CMK (cell line): ENCODE measurements around the gene ANXA6.
"Not testable (repeated sequence)": the region's sequence is repeated elsewhere in the genome, so short reads cannot be mapped to it uniquely, and the experiment has no call there.

ENCODE experiments used
- DNase-seq: peaks from one replicate; pipeline ENCODE4 v3.0.0-alpha.2; 2010; ENCODE audit warnings: low read depth

The ANXA6 gene

DNA sequence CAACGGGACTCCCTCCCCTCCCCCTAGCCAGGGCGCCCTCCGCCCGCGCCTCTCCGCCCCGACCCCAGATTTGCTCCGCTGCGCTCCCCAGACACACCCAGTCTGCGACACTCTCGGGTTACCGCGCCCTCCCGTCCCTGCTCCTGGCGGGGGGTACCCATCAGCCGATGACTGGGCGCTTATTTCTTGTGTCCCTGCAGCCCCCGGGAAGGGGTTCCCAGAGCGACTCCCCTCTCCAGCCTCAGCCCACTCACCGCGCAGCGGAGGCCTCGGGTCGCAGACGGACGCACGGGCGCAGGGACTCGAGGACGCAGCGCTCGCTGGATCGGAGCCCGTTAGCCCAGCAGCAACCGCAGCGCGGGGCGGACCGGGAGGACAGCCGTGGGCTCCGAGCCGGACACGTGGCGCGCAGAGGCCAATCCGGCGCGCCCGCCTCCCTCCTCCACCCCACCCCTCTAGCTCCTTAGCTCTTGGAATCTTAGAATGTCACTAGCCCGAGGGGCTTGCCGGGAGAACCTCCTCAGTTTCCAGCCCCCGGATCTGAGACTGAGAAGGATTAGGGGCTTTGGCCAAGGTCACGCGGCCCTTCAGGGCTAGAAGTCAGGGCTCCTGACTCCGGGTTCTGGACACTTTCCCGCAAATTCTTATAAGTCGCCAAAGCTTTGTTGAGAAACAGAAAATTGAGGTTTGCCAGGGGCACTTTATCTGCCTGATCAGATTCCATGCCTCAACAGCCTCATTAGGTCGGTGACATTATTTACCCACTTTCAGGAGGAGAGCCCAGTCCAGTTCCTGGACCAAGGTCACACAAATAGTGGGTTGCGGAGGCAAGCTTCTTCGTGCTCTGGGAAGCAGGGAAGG lies at the start of gene ANXA6:
ANXA6 (minus strand) TSS at position 354 of the 861 bp plus-strand sequence. CDS start 9,878 bp downstream, outside the sequence.
- DNase-seq = no peak

DNA sequence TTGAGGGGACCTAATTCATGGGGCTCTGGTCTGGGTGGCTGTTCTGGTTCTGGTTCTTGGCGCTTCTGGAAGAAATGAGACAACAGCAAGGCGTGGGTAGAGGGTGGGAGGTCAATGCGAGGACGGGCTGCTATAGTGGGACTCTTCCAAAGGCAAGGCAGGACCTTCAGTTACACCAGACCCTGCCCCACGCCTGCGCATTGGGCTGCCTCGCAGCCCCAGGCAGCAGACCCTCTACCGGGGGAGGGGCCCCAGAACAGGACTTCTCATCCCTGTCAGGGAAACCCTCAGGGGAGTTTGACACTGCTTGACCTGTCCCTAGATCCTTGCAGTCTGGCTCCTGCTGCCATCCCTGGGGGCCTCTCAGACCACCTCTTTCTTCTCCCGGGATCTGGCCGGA lies 47.8 kb upstream of the ANXA6 start:
- DNase-seq = no peak

DNA sequence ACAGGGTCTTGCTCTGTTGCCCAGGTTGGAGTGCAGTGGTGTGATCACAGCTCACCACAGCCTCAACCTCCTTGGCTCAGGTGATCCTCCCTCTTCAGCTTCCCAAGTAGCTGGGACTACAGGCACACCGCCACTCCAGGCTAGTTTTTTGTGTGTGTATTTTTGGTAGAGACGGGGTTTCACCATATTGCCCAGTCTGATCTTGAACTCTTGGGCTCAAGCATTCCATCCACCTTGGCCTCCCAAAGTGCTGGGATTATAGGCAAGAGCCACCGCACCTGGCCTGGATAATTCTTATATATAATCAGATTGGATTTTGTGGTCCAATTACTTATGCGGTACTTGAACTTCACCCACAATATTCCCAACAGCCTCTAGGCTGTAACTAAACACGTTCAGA lies 46.5 kb upstream of the ANXA6 start:
- DNase-seq = no peak

GRCh38 chr5:151202381-151203139 lies 45.0 kb upstream of the ANXA6 start:
- DNase-seq = no peak

DNA sequence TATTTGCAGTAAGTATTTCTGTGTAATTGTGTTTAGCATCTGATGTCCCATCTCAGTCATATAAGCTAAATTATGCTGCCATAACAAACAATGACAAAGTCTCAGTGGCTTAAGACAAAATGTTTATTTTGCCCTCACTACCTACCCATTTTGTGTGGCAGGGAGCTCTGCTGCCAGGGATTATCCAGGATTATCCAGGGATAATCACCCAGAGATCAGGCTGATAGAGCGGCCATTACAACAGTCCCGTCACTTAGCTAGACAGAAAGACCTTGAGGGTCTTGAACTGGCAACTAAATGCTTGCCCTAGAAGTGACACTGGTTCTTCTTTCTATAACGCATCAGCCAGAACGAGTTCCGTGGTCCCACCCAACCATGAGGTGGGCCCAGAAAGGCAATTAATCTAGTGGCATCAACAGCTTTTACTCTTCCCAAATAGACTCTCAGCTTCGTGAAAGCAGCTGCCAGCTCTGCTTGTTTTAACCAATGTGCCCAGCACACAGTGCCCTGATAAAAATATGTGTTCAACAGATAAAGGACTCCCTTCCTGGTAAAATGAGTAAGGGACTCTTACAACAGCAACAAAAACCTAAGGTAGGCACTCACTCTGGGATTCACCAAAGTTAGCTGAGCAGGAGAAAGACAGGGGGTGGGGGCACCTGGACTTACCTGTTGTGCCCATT lies 43.5 kb upstream of the ANXA6 start:
- DNase-seq = no peak

DNA sequence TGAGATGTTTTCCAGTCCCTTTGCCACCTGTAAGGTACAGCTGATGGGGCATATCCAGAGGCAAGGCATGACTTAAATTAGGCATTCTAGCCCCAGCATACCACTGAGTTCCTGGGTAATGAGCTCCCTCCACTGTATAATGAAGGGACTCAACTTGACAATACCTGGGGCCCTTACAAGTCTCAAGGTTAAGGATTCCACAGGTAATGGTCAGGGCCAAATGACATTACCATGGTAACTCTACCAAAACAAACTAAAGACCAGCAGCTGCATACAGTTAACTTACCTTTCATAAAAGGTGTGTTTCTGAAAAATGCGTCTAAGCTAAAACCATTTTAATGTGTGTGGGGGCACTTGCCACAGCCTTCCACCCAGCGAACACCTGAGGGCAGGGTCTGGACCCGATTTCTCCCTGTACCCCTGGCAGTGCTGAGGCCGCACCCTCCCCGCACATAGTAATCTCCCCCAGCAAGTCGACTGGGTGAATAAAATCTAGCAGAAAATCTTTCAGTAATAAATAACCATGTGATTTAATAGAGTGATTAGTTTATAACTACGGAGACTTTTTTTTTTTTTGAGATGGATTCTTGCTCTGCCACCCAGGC lies 42.1 kb upstream of the ANXA6 start:
- DNase-seq = no peak

DNA sequence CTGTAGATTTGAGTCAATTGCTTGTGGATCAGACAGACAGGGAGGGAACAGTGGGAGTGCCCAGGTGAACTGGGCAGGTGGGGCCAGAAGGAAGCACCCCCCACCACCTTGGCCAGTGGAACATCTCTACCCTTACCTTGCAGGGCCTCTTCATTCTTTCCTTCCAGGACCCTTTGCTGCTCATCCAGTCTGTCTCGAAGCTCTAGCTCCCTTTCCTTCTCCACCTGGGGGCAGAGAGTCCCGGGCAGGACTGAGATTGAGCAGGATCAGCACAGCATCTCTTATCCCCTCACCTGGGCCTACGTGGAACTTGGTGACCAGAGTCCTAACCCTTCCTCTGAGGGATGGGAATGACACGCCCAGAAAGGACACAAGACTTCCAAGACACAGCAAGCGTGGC lies 41.3 kb upstream of the ANXA6 start:
- DNase-seq = no peak

GRCh38 chr5:151197291-151197600 lies 39.7 kb upstream of the ANXA6 start:
- not testable (repeated sequence) for DNase-seq

- DNase-seq = no peak
Observed at GRCh38 chr5:151196556-151197290, 39.1 kb upstream of the ANXA6 start.

GRCh38 chr5:151195622-151196021 lies 38.0 kb upstream of the ANXA6 start:
- DNase-seq = no peak

DNA sequence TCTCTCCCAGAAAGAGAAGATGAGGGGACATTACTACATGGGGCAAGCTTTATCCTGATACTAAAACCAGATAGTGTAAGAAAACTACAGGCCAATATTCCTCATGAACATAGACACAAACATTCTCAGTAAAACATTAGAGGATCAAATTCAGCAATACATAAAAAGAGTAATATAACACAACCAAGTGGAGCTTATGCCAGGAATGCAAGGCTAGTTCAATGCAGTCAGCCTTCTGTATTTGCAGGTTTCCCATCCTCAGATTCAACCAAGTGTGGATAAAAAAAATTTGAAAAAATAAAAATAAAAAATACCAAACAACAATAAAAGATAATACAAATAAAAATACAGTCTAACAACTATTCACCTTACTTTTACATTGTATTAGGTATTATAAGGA lies 35.0 kb upstream of the ANXA6 start:
- no peak for DNase-seq

GRCh38 chr5:151191661-151192060 lies 34.1 kb upstream of the ANXA6 start:
- no peak for DNase-seq

- no peak for DNase-seq
Observed at GRCh38 chr5:151189151-151189550, 31.6 kb upstream of the ANXA6 start.

DNA sequence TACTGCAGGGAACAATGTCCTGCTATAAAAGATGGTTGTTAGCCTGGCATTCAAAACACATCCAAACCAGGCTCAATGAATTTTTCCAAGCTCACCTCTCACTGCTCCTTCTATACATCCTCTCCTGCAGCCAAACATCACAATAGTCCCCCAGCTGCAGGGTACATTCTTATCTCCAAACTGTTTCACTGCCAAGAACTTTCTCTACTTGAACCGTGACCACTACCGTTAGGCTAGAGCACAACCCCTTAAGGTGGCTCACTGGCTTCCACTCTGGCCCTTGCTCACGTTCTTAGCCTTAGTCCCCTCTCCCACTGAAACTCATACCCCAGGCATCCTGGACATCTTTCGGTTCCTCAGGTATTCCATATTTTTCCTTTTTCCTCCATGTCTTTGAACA lies 29.0 kb upstream of the ANXA6 start:
- DNase-seq = no peak

DNA sequence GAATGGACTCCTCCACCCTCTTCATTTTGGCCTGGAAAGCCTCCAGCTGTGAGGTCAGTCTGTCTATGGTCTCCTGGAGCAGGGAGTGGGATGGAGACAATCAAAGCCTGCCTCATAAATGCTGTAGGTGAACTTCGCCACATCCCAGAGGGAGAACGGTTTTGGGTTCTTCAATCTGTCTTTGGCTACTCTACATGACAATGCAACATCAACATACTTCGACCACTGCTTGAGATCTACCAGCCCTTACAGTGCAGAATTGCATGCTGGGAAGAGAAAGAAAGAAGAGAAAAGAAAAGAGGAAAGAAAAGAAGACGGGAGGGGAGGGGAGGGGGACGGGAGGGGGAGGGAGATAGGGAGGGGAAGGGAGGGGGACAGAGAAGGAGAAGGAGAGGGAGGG lies 28.5 kb upstream of the ANXA6 start:
- DNase-seq = no peak

DNA sequence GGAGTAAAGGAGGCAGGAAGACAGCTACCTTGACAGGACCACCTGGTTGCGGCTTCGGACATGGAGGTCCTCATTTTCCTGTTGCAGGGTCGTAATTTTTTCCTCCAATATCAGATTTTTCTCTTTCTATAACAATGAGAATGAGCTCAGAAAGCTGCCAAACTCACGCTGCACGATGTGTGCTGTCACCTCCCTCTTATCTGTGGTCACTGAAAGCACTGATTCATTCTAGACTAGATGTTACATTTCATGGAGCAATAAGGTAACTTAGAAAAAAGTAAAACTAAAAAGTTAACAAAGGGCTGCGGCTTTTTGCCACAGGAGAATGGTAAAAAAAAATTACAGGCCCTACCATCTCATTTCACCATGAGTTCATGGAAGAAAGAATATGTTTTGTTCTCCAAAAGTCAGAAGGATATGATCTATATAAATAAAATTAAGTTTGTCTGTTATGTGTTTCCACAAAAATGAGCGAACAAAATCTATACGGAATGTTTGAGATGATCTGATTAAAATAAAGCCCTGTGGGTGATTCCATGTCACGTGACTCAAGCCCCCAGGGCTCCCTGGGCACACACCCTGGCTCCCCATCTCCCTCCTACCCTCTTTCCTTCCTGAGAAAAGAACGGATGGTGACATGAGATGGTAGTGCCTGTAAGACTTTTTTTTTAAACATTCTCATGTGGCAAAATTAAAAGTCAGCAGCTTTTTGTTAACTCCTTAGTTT lies 26.9 kb upstream of the ANXA6 start:
- no peak for DNase-seq

GRCh38 chr5:151183456-151184245 lies 26.1 kb upstream of the ANXA6 start:
- DNase-seq = no peak

DNA sequence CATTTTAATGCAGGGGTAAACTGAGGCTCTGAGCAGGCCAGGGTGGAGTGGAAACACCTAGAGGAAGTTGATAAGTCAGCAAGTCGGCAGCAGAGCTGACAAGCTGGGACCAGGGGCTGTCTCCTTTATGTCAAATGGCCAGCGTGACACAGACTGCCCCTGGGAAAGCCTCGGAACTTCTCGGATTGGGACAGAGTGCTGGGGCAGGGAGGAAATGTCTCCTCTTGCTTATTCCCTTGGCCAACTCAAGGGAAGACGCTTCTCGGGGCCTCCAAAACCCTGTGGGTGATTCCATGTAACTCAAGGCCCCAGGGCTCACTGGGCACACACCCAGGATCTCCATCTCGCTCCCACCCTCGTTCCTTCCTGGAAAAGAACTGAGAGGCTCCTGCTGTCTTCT lies 25.4 kb upstream of the ANXA6 start:
- DNase-seq = no peak

- DNase-seq = no peak
Observed at GRCh38 chr5:151182524-151182900, 24.9 kb upstream of the ANXA6 start.

- DNase-seq = no peak
Observed at GRCh38 chr5:151181818-151182523, 24.4 kb upstream of the ANXA6 start.
